HG03565 (cell line): Measurements from ENCODE around the gene SP6.

Experiments
- ATAC-seq: cut with Tn5 transposase; IDR thresholded peaks from one replicate; pipeline ENCODE4 v1.9.1; 2021; ENCODE audit warnings: mild to moderate bottlenecking, moderate library complexity; ENCODE audit not compliant: unreplicated experiment

SP6 gene

GRCh38 chr17:47879776-47880454, 29.0 kb upstream of the SP6 start:
- no peak for ATAC-seq

- no peak for ATAC-seq
These were observed 28.1 kb upstream of the SP6 start for GRCh38 chr17:47879028-47879585.

GRCh38 chr17:47878203-47879027, 27.5 kb upstream of the SP6 start:
- ATAC-seq: no peak

GRCh38 chr17:47877368-47878034, 26.5 kb upstream of the SP6 start:
- no peak for ATAC-seq

GRCh38 chr17:47875011-47875985, 24.3 kb upstream of the SP6 start:
- no peak for ATAC-seq

- ATAC-seq: no peak
These were observed 22.5 kb upstream of the SP6 start for GRCh38 chr17:47873200-47874090.

- ATAC-seq: no peak
These were observed 21.7 kb upstream of the SP6 start for GRCh38 chr17:47872651-47873161.

GRCh38 chr17:47872019-47872650, 21.2 kb upstream of the SP6 start:
- no peak for ATAC-seq

- no peak for ATAC-seq
These were observed 20.1 kb upstream of the SP6 start for GRCh38 chr17:47871048-47871447.

- ATAC-seq: no peak
These were observed 19.1 kb upstream of the SP6 start for GRCh38 chr17:47870056-47870455.

- ATAC-seq: no peak
These were observed 18.2 kb upstream of the SP6 start for GRCh38 chr17:47869114-47869513.

- no peak for ATAC-seq
These were observed 17.0 kb upstream of the SP6 start for GRCh38 chr17:47867813-47868533.

- ATAC-seq: no peak
These were observed 16.0 kb upstream of the SP6 start for GRCh38 chr17:47866941-47867340.

- ATAC-seq: no peak
These were observed 13.8 kb upstream of the SP6 start for GRCh38 chr17:47864791-47865216.

- no peak for ATAC-seq
These were observed 11.9 kb upstream of the SP6 start for GRCh38 chr17:47862621-47863440.

- ATAC-seq: no peak
These were observed 9.4 kb upstream of the SP6 start for GRCh38 chr17:47860386-47860785.
